ENCODE data around the gene LRRC37A.
"Not testable (repeated sequence)": the region's sequence is repeated elsewhere in the genome, so short reads cannot be mapped to it uniquely, and the experiment has no call there.

The LRRC37A gene

DNA sequence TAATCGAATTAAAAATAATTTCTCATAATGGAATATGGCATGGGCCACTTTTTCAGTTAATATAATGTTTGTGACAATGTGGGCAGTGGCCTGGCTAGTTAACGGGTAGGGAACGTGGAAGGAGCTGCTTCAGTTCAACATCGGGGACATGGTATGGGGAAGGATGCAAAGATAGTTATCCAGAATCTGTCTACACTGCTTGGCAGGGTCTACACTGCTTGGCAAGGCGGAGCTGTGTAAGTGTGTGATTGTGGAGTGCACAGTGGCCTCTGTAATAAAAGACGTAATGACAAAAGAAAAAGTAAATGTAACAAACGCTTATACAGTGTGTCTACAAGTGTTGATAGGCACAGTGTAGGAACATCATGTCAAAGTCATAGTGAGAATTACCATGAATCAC is 7.3 kb upstream of the LRRC37A start:
- DNase-seq (ENCODE audit: low read depth in 2 of 2): not testable (repeated sequence)

DNA sequence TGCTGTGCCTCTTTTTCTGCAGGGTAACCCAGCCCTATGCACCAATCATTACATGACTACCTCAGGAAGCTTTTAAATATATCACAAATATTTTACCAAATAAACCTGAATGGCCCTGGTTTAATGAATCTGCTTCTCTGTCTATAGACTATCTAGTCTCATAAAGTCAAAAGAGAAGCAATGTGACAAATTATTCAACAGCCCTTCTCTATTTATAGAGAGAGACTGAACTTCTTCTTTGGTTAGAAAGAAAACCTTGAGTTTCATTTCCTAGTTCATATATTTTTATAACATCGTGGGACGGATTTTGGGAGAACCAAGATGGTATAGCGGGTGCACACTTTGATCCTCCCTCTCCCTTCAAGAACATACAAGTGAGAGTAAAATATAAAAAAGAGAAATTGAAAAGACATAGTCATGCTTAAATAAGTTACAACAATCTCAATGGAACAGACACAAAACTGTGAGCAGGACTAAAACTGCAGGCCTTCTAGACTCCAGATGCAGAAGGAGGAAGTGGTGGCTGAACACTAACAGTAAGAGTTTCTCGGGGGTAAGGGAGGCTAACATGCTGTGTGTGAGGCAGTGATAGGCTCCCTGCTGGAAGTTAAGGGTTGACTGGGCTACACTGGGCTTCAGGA is 3.9 kb upstream of the LRRC37A start:
- not testable (repeated sequence) for DNase-seq (ENCODE audit: low read depth in 2 of 2)

DNA sequence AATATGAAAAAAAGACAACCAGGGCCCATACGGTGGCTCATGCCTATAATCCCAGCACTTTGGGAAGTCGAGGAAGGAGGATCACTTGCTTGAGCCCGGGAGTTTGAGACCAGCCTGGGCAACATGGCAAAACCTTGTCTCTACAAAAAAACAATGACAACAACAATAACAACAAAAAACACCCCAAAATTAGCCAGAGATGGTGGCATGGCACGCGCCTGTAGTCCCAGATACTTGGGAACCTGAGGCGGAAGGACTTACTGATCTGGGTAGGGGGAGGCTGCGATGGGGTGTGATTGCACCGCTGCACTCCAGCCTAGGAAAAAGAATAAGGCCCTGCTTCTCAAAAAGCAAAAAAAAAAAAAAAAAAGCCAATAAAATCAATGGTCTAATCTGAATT is 3.3 kb upstream of the LRRC37A start:
- not testable (repeated sequence) for DNase-seq (ENCODE audit: low read depth in 2 of 2)

DNA sequence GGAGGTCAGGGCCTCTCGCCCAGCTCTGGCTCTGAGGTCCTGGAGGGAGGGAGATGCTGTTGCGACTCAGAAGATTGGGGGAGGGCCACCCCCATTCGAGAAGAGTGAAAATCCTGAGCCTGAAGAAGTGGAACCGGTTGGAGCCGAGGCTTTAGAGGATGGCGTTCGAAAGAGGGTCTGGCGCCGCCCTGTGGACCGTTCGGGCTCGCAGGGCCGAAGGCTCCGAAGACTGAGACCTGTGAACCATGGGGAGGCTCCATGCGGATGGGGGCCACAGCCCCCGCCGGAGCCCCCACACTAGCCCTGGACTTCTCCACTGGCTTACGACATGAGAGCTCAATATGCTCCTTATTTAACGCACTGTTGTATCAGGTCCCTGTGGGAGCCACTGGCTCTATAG is 46.3 kb downstream of the LRRC37A start:
- not testable (repeated sequence) for DNase-seq (ENCODE audit: low read depth in 2 of 2)

DNA sequence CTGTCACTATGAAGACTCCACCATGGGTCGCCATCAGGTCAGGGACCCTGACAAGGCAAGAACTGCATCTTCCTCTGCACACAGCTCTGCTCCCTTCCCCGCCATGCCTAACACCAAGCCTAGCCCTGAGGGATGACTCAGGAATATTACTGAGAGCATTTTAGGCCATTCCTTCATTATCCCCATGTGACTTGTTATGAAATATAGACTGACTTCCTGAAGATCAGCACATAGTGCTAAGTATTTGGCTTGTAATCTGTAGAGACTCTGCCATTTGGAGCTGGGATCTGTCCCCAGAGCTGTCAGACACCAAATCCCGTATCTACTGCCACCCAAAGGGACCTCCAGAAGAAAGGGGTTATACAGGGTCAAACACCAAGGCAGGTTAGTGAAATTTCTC is 47.2 kb downstream of the LRRC37A start:
- not testable (repeated sequence) for DNase-seq (ENCODE audit: low read depth in 2 of 2)

DNA sequence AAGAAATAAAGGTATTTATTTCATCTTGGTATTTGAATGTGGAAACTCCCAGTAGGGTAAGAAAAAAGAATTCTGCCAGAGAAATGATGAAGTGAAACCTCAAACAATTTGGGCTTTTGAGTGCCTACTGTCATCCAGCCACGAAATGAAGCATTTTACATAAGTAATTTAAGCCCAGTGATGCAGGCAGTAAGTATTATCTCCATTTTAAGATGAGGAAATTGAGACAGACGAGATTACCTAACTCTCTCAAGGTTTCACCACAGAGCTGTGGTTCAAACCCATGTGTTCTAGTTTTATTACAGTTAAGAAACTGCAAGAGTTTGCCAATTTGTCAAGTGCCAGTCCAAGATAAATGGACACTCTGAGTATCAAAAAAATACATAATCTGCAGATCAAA is 53.4 kb downstream of the LRRC37A start:
- DNase-seq (ENCODE audit: low read depth in 2 of 2): not testable (repeated sequence)

DNA sequence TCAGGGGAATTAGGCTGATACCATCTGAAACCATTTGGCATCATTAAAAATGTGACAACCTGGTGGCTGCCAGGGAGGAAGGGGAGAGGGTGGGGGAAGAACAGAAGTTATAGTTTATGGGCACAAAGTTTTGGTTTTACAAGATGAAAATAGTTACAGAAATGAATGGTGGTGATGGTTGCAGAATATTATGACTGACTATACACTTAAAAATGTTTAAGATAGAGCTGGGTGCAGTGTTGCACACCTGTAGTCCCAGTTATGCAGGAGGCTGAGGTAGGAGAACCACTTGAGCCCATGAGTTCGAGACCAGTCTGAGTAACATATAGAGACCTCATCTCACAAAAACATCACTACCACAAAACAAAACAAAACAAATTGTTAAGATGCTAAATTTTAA is 54.1 kb downstream of the LRRC37A start:
- not testable (repeated sequence) for DNase-seq (ENCODE audit: low read depth in 2 of 2)

DNA sequence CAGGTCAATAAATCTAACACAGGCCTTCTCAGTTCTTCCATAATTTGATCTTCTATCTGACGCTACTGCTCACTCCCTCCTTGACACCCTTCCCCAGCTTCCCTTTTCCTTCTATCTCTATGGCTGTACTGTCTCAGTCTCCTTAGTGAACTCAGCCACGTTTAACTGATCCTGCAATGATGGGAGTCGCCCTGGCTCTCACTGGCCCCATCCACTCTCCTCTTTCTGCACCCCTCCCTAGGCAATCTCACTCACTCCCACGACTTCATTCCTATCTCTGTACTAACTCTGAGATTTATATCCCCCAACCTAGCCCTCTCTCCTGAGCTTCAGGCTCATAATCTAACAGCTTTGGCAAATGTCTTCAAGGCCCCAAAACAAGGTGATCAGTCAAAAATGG is 58.9 kb downstream of the LRRC37A start:
- not testable (repeated sequence) for DNase-seq (ENCODE audit: low read depth in 2 of 2)

DNA sequence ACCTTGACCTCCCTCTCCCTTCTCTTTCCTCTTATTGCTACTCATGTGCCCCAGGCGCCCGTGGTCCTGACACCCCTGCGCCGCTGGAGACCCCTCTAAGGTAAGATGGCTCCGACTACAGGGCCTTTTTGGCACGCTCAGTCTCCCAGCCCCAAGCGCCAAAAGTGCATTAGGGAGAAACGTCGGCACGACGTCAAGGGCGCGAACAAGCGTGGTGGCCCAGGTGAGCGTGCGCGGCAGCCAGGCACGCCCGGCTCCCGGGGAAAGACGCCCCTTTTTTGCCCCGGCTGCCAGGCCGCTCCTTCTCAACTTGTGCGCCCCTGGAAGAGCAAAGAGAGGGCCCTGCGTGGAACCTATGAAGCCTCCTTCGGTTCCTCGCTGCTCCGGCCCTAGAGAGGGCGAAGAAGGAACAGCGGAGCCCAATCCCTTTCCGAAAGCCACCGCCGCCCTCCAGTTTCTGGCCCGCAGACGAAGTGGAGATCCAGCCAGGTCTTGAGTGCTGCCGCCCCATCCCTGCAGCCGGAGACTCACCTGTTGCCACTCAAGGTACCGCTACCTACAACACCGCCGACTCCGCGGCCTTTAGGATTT is 66.3 kb downstream of the LRRC37A start:
- DNase-seq (ENCODE audit: low read depth in 2 of 2): not testable (repeated sequence)

DNA sequence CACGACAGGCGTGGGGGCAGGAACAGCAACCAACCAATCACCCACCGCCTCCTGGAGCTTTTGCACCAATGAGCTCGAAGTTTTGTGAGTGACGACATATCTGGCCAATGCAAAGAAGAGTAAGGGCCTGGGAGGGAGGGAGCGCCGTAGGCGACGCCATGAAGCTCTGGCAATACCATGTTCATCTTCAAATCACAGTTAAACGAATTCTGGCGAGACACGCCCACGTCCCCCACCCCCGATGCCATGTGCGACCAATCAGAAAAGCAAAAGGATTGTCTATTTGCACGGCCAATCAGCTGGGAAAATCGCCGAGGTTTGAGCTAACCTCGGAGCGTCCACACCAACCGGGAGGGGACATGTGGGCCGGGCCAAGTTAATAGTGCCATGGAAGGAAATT is 66.8 kb downstream of the LRRC37A start, which contains the start of gene ARL17B:
Gene ARL17B (minus strand): TSS at position 12 of the 400 bp plus-strand sequence. CDS start 3,369 bp downstream, outside the sequence.
- peak; percentile 70 to 72 for DNase-seq (ENCODE audit: low read depth in 2 of 2)

DNA sequence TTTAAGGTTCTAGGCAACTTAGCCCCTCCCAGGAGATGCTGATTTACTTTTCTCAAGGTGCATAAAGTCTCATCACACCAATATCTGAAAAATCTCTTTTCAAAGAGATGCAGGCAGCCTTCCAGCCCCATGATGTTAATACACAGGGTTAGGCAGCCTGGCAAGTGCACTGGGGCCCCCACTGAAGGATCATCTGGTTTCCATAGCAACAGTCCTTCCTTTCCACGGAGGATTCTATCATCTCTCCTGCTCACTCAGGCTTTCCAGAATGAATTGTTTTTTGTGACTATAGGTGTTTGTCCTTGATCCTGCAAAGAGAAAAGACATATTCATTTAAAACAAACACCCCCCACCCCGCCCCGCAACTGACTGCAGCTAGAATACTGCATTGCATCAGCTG is 72.6 kb downstream of the LRRC37A start:
- not testable (repeated sequence) for DNase-seq (ENCODE audit: low read depth in 2 of 2)

DNA sequence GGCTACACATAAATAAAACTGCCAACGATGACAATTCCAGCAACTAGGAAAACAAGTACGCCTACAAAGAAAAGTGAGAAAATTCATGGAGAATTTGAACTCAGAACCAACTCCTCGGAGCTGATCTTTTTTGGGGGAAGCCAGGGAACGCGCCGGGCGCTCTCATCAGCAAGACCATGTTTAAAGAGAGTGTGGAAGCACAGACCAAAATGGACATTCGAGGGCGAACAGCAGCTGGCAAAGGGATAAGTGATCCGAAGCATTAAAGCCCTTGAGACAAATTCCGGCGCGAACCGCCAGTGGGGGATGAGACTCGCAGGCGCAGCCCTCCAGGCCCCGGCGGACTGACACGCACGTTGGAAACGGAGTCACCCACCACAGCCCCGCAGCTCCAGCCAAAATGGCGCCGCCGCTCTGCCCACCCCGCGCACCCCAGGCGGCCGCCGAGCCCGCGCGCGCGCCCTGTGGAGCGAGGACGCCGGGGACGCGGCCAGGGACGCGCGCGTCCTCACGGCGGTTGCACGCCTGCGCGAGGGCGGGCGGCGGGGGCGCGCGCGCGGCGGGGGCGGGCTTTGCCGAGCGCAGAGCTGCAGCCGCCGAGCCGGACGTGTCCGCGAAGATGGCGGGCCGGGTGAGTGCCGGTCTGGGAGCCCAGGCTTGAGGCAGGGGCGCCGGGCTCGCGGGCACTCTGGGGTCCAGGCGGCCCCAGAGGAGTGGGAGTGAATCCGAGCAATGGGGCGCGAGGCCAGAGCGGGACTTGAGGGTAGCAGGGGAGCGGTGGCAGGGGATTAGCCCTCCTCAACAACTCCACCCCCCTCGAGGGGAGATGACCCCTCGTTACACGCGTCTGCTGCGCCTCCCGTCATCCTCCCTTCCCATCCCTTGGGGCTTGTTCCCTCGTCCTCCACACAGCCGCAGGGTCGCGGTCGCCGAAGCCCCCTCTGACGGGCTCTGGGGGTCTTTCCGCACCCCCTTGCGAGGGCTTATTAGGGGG is 77.6 kb downstream of the LRRC37A start:
- not testable (repeated sequence) for DNase-seq (ENCODE audit: low read depth in 2 of 2)

DNA sequence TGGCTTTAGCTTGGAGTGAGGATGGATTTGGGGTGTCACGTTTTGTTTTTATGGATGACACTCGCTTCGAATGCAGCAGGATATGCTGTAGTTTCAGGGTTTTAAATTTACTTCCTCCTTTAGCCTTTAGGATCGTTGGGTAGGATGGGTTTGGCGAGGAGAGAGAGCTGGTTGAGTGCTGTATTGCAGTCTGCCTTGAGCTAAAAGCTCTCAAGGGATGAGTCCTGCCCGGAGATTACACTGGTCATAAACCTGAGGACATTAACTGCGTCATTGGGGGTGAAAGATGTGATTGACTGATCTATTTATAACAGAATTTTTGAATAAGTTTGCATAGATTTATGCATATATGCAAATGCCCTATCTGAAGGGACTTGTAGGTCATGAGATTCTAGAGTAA is 78.5 kb downstream of the LRRC37A start:
- not testable (repeated sequence) for DNase-seq (ENCODE audit: low read depth in 2 of 2)

DNA sequence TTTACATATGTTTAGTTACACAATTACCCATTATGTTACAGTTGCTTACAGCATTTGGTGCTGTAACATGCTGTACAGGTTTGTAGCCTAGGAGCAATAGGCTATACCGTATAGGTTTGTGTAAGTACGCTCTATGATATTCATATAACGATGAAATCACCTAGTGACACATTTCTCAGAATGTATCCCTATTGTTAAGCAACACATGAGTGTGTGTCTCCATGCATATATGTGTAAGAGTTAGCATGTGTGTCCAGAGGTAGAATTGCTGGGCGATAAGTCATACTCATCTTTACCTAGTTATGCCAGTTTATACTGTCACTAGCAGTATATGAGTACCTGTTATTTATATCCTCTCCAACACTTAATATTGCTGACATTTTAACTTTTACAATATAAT is 88.2 kb downstream of the LRRC37A start:
- not testable (repeated sequence) for DNase-seq (ENCODE audit: low read depth in 2 of 2)

DNA sequence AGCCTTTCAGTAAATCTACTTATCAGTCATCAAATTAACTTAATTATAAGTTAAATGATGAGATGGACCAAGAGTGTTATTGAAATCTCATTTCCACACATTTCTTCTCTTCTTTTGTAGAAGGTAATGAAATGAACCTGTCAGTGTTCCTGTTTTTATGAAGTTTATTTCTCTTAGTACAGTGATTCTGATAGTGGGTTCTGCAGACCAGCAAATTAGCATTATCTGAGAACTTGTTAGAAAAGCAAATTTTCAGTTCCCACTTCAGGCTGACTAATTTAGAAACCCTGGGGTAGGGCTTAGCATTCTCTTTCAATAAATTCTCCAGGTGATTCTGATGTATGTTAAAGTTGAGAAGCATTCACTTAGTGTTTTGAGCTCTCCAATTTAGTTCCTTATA is 90.6 kb downstream of the LRRC37A start:
- DNase-seq (ENCODE audit: low read depth in 2 of 2): not testable (repeated sequence)
